NCI-H2107 treated with DMSO at 0.1 percent for 48 hours (cell line): ENCODE data around the gene ST3GAL5.

Experiments used
- DNase-seq: peaks from one replicate; lab custom pipeline; 2025; ENCODE audit not compliant: unreplicated experiment; lab: John Stamatoyannopoulos, UW

The ST3GAL5 gene

GRCh38 chr2:85793584-85793983 is 95.2 kb downstream of the ST3GAL5 start:
- no peak for DNase-seq

- DNase-seq: no peak
These were observed 95.9 kb downstream of the ST3GAL5 start for GRCh38 chr2:85792783-85793441.

- DNase-seq: no peak
These were observed 96.9 kb downstream of the ST3GAL5 start for GRCh38 chr2:85791704-85792565.

- DNase-seq: no peak
These were observed 98.1 kb downstream of the ST3GAL5 start for GRCh38 chr2:85790499-85791188.

- DNase-seq: no peak
These were observed 98.8 kb downstream of the ST3GAL5 start for GRCh38 chr2:85790032-85790431.

- DNase-seq: no peak
These were observed 99.5 kb downstream of the ST3GAL5 start for GRCh38 chr2:85789271-85789670.

- DNase-seq: no peak
These were observed 100.2 kb downstream of the ST3GAL5 start for GRCh38 chr2:85788603-85789002.

- DNase-seq: no peak
These were observed 100.8 kb downstream of the ST3GAL5 start for GRCh38 chr2:85787981-85788340.

GRCh38 chr2:85787282-85787980 is 101.4 kb downstream of the ST3GAL5 start:
- DNase-seq: no peak
